Measurements from ENCODE around the gene BCL11B. TPM values are rescaled to one million over a fixed set of nuclear protein-coding genes. Genes with fewer than 3 reads are reported as not detected.

BCL11B gene
- not detected in 2 replicates for total RNA-seq

GRCh38 chr14:99271951-99272631, at the start of gene BCL11B:
BCL11B (minus strand) TSS chr14:99272197; CDS start chr14:99271218, 979 bp downstream.

Other genes with a start within 250 kb of the BCL11B start
- gene SETD3, start 208.7 kb upstream of the BCL11B start, total RNA-seq = 56.1 and 62.2 TPM in 2 replicates
- 28.8 and 38.5 TPM in 2 replicates for gene CCNK, start 209.2 kb upstream of the BCL11B start, total RNA-seq

Data from articular chondrocyte of knee joint (primary cell).